Hippocampal formation (tissue), 2 donors: ENCODE data around the gene CC2D1A.

Source experiments
- DNase-seq, 2 donors: peaks; one replicate each; lab custom pipeline; 2025; lab: John Stamatoyannopoulos, UW

CC2D1A gene

GRCh38 chr19:13877303-13877702, 28.7 kb upstream of the CC2D1A start:
- DNase-seq = no peak

- DNase-seq = peak; percentile 91 to 93
These were observed 25.6 kb upstream of the CC2D1A start for GRCh38 chr19:13880059-13881043.

- DNase-seq = no peak
These were observed 24.7 kb upstream of the CC2D1A start for GRCh38 chr19:13881251-13881691.

- no peak for DNase-seq
These were observed 24.1 kb upstream of the CC2D1A start for GRCh38 chr19:13881692-13882418.

- no peak for DNase-seq
These were observed 23.6 kb upstream of the CC2D1A start for GRCh38 chr19:13882419-13882795.

- DNase-seq = no peak
These were observed 23.2 kb upstream of the CC2D1A start for GRCh38 chr19:13882836-13883235.

- DNase-seq = no peak
These were observed 22.4 kb upstream of the CC2D1A start for GRCh38 chr19:13883516-13884064.

GRCh38 chr19:13884726-13885591, 21.0 kb upstream of the CC2D1A start:
- no peak for DNase-seq

GRCh38 chr19:13885826-13886365, 20.1 kb upstream of the CC2D1A start:
- no peak for DNase-seq

GRCh38 chr19:13887018-13887436, 19.0 kb upstream of the CC2D1A start:
- no peak for DNase-seq

GRCh38 chr19:13887517-13887916, 18.5 kb upstream of the CC2D1A start:
- no peak for DNase-seq

GRCh38 chr19:13888281-13888680, 17.7 kb upstream of the CC2D1A start:
- no peak for DNase-seq

- DNase-seq = no peak
These were observed 15.9 kb upstream of the CC2D1A start for GRCh38 chr19:13890136-13890535.

- no peak for DNase-seq
These were observed 13.1 kb upstream of the CC2D1A start for GRCh38 chr19:13892870-13893269.

- no peak for DNase-seq
These were observed 11.4 kb upstream of the CC2D1A start for GRCh38 chr19:13894552-13894951.

- DNase-seq = no peak
These were observed 9.8 kb upstream of the CC2D1A start for GRCh38 chr19:13896227-13896626.

- no peak for DNase-seq
These were observed 6.6 kb upstream of the CC2D1A start for GRCh38 chr19:13899393-13899792.

- no peak for DNase-seq
These were observed 6.0 kb upstream of the CC2D1A start for GRCh38 chr19:13899912-13900584.

- no peak for DNase-seq
These were observed 2.9 kb upstream of the CC2D1A start for GRCh38 chr19:13902993-13903555.

GRCh38 chr19:13906521-13906904, 512 bp downstream of the CC2D1A start:
- no peak for DNase-seq
